HepG2 (cell line): ENCODE measurements around the gene ATP6V0E1. TPM values are rescaled to one million over a fixed set of nuclear protein-coding genes. Genes with fewer than 3 reads are reported as not detected.

ENCODE experiments used
- AHDC1 ChIP-seq: sonication (generic); formaldehyde crosslinking; IDR thresholded peaks from 2 replicates; pipeline ENCODE4 v1.5.1; 2020; ENCODE audit warnings: mild to moderate bottlenecking, missing genetic modification reagents, borderline replicate concordance
- FOXK2 ChIP-seq: fragments of 450-650 bp; IDR thresholded peaks from 2 replicates; pipeline ENCODE4 v1.6.1; 2016
- FOXP1 ChIP-seq, 2 experiments: fragments of 450-650 bp in 1 of 2; IDR thresholded peaks; 2 replicates each; pipeline ENCODE4 v1.6.1; 2017 to 2018; ENCODE audit warnings: antibody characterized with exemption in 1 of 2
- HOXA5 ChIP-seq: sonication (generic); formaldehyde crosslinking; IDR thresholded peaks from 2 replicates; pipeline ENCODE4 v1.4.0; 2020; ENCODE audit warnings: missing genetic modification reagents
- PHF8 ChIP-seq: sonication (generic); formaldehyde crosslinking; IDR thresholded peaks from 2 replicates; pipeline ENCODE4 v1.5.0; 2020; ENCODE audit warnings: missing genetic modification reagents
- ZBTB34 ChIP-seq: sonication (generic); formaldehyde crosslinking; IDR thresholded peaks from 2 replicates; pipeline ENCODE4 v1.8.0; 2022; ENCODE audit warnings: mild to moderate bottlenecking, missing genetic modification reagents
- ZFX ChIP-seq: sonication (generic); formaldehyde crosslinking; IDR thresholded peaks from 2 replicates; pipeline ENCODE4 v1.4.0; 2020; ENCODE audit warnings: mild to moderate bottlenecking, low read depth, missing genetic modification reagents, moderate library complexity
- ZMAT5 ChIP-seq: sonication (generic); formaldehyde crosslinking; IDR thresholded peaks from 2 replicates; pipeline ENCODE4 v1.5.0; 2020; ENCODE audit warnings: mild to moderate bottlenecking, low read depth, missing genetic modification reagents, borderline replicate concordance
- ZNF574 ChIP-seq: sonication (generic); formaldehyde crosslinking; IDR thresholded peaks from 2 replicates; pipeline ENCODE4 v1.4.0; 2020; ENCODE audit warnings: missing genetic modification reagents
- polyA plus RNA-seq, 8 experiments: library from polyadenylated mRNA; depleted of rRNA in 3 of 8; stranded (reverse) in 7 of 8; unstranded in 1 of 8; fragments of >200 nt; fragmentation: Illumina TruSeq in 4 of 8; extraction: Trizol in 4 of 8; gene quantifications; 2 replicates each; pipeline versions ENCODE4 v1.2.1 to v1.2.3, GENCODE V29; 2011 to 2016; ENCODE audit warnings: low read depth in 4 of 8, missing spikeins in 1 of 8, mixed read lengths in 1 of 8; ENCODE audit not compliant: insufficient read depth in 1 of 8
- total RNA-seq, 5 experiments: library from RNA; depleted of rRNA; stranded (reverse); fragments of >200 nt; fragmentation: Illumina TruSeq; extraction: Trizol; gene quantifications; 2 replicates each; pipeline ENCODE4 v1.2.3, GENCODE V29; 2016; ENCODE audit warnings: low read depth in 1 of 5

The ATP6V0E1 gene
- total and polyA plus RNA-seq, 2 of the 13 experiments (the other 11 are each of a cell fraction or from before 2014, with no cell fraction given), result 143 to 215 TPM

GRCh38 chr5:172942556-172942955 lies 41.0 kb upstream of the ATP6V0E1 start (continued):
- TF ChIP-seq PHF8, result no peak
- no peak for TF ChIP-seq FOXP1 (IDR thresholded peaks at IDR 0.05)
- TF ChIP-seq FOXP1 (CRISPR knock-in tag; IDR thresholded peaks at IDR 0.05), result no peak
- no peak for TF ChIP-seq AHDC1 (CRISPR knock-in tag)
- TF ChIP-seq HOXA5, result no peak
- no peak for TF ChIP-seq ZBTB34 (CRISPR knock-in tag)
- TF ChIP-seq ZNF574 (CRISPR knock-in tag), result no peak
- no peak for TF ChIP-seq ZFX (CRISPR knock-in tag)
- TF ChIP-seq ZMAT5 (CRISPR knock-in tag), result no peak
- TF ChIP-seq FOXK2, result no peak
